Bronchial epithelial cell (primary cell): ENCODE results near the gene PAQR6. TPM values are rescaled to one million over a fixed set of nuclear protein-coding genes. Genes with fewer than 3 reads are reported as not detected.
A peak's percentile ranks its signal among the peaks of the same experiment; 100 is the strongest.

Experiments
- DNase-seq: peaks from one replicate; pipeline ENCODE4 v3.0.0-alpha.2; 2010; ENCODE audit warnings: low read depth
- FAIRE-seq: peaks from 2 replicates; lab custom pipeline; 2011; peaks lifted over from hg19 to GRCh38; lab: Jason Lieb, UNC
- H3K27me3 ChIP-seq: 2 replicates; pipeline ENCODE4 v1.5.1; 2011; ENCODE audit warnings: low read length; ENCODE audit not compliant: control insufficient read depth, insufficient read depth
- H3K36me3 ChIP-seq: 2 replicates; pipeline ENCODE4 v1.5.1; 2011; ENCODE audit warnings: low read length; ENCODE audit not compliant: control insufficient read depth, insufficient read depth
- H3K4me3 ChIP-seq: 2 replicates; pipeline ENCODE4 v1.5.1; 2011; ENCODE audit warnings: mild to moderate bottlenecking, low read depth, low read length, control low read depth
- CTCF ChIP-seq: IDR thresholded peaks from 2 replicates; pipeline ENCODE4 v1.5.1; 2011; ENCODE audit warnings: mild to moderate bottlenecking, moderate library complexity, low read length, control low read depth, inconsistent platforms; ENCODE audit not compliant: insufficient read depth, severe bottlenecking
- total RNA-seq: library from RNA; depleted of rRNA; stranded (reverse); fragments of >200 nt; gene quantifications from 2 replicates; pipeline ENCODE4 v1.2.1, GENCODE V29; 2014

Gene PAQR6
- total RNA-seq, 1 donor from 2014 or later: 0.26 TPM

- FAIRE-seq: no peak
- no peaks in the 10 kb centered on the region for H3K27me3 ChIP-seq
Measured at GRCh38 chr1:156204686-156205085, 43.2 kb downstream of the PAQR6 start.

GRCh38 chr1:156203331-156203730, 44.5 kb downstream of the PAQR6 start:
- FAIRE-seq (no peak), DNase-seq (peak; percentile 21)
- Histone ChIP-seq H3K4me3 (no peak overlapping the region), H3K36me3 (peaks cover 8% of the 10 kb centered on the region), H3K27me3 (no peaks in the 10 kb centered on the region)
- no peak for TF ChIP-seq CTCF

More at GRCh38 chr1:156204686-156205085, 43.2 kb downstream of the PAQR6 start:
- no peak for DNase-seq
- Histone ChIP-seq H3K4me3 (no peak overlapping the region), H3K36me3 (peaks cover 5% of the 10 kb centered on the region)
- no peak for TF ChIP-seq CTCF

GRCh38 chr1:156200044-156200443, 47.8 kb downstream of the PAQR6 start:
- TF ChIP-seq CTCF: no peak
- H3K27me3 ChIP-seq: no peaks in the 10 kb centered on the region
- peaks cover 8% of the 10 kb centered on the region for H3K36me3 ChIP-seq
- no peak for FAIRE-seq
- no peak overlapping the region for H3K4me3 ChIP-seq
- no peak for DNase-seq

GRCh38 chr1:156198831-156199349, 49.0 kb downstream of the PAQR6 start:
- Histone ChIP-seq H3K4me3 (no peak overlapping the region), H3K27me3 (no peaks in the 10 kb centered on the region), H3K36me3 (peaks cover 8% of the 10 kb centered on the region)
- FAIRE-seq (no peak), DNase-seq (no peak)
- no peak for TF ChIP-seq CTCF

- FAIRE-seq (no peak), DNase-seq (no peak)
- TF ChIP-seq CTCF: no peak
- Histone ChIP-seq H3K4me3 (no peak overlapping the region), H3K36me3 (peaks cover 8% of the 10 kb centered on the region), H3K27me3 (no peaks in the 10 kb centered on the region)
Measured at GRCh38 chr1:156196445-156196844, 51.4 kb downstream of the PAQR6 start.

GRCh38 chr1:156195853-156196252, 52.0 kb downstream of the PAQR6 start:
- DNase-seq (no peak), FAIRE-seq (no peak)
- H3K4me3 ChIP-seq: no peak overlapping the region
- peaks cover 8% of the 10 kb centered on the region for H3K36me3 ChIP-seq
- H3K27me3 ChIP-seq: no peaks in the 10 kb centered on the region
- TF ChIP-seq CTCF: no peak
